BLaER1 treated with 17β-estradiol and CSF1 and Interleukin-3, amounts not matched to agents 10 nM and 100 nM (cell line): Measurements from ENCODE around the gene P4HB.

Experiments used
- H3K27ac ChIP-seq, 11 experiments: shearing (Covaris generic); formaldehyde crosslinking; 2 replicates each; pipeline ENCODE4 v1.8.1; 2022
- H3K27me3 ChIP-seq, 11 experiments: shearing (Covaris generic); formaldehyde crosslinking; 2 replicates each; pipeline ENCODE4 v1.8.1; 2022
- H3K36me3 ChIP-seq, 11 experiments: shearing (Covaris generic); formaldehyde crosslinking; 2 replicates each; pipeline ENCODE4 v1.8.1; 2022
- H3K4me1 ChIP-seq, 10 experiments: shearing (Covaris generic); formaldehyde crosslinking; 2 replicates each; pipeline ENCODE4 v1.8.1; 2022
- H3K4me2 ChIP-seq, 11 experiments: shearing (Covaris generic); formaldehyde crosslinking; 2 replicates each; pipeline ENCODE4 v1.8.1; 2022
- H3K4me3 ChIP-seq, 10 experiments: shearing (Covaris generic); formaldehyde crosslinking; 2 replicates each; pipeline ENCODE4 v1.8.1; 2022
- H3K9ac ChIP-seq, 11 experiments: shearing (Covaris generic); formaldehyde crosslinking; 2 replicates each; pipeline ENCODE4 v1.8.1; 2022
- H3K9me3 ChIP-seq, 11 experiments: shearing (Covaris generic); formaldehyde crosslinking; replicated peaks in 1 of 11; 2 replicates each; pipeline ENCODE4 v1.8.1; 2022
- H4K20me1 ChIP-seq, 11 experiments: shearing (Covaris generic); formaldehyde crosslinking; 2 replicates each; pipeline ENCODE4 v1.8.1; 2022
- Cebpa-rat ChIP-seq, 11 experiments: shearing (Covaris generic); IDR thresholded peaks; 2 replicates each; pipeline ENCODE4 v1.8.1; 2022

Gene P4HB

DNA sequence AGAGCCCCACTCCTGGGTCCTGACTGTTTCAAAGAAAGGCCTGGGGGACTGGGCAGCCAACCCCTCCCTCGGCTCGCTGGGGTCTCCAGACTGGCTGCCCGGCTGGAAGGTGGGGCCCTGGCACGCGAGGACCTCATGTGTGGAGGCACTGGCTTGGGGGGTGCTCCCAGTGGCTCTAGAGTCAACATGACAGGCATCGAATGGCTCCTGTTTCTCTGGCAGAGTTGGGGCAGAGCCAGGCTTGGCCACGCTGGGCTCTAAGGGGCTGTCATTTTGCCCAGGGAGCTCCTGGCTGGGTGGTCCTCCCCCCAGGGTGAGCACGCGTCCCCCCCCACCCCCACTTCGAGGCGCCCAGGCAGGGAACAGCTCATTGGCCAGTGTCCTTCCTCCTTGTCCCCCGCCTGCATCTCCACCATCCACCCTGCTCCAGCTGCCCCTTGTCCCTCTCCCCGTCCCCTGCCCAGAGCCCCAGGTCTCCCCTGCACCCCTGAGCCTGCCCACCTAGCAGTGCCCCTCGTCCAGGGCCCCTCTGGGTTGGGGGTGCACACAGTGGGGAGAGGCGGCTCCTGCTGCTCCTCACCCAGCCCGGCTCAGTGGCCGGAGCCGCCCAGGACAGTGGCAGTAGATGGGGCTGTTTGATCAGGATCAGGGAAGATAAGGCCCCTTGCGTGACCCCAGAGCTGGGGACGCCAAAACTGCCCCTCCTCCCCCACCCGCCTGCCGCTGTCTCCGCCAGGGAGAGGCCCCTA lies 53.7 kb downstream of the P4HB start:
- Histone ChIP-seq H3K9me3 (peaks cover 0 to under 1% (median 0%) of the 10 kb centered on the region in 11 experiments; a peak in 1 of 22 replicates), H4K20me1 (peaks cover 0 to 40% (median 0%) of the 10 kb centered on the region in 11 experiments; a peak in 10 of 22 replicates), H3K36me3 (no peaks in the 10 kb centered on the region), H3K4me1 (peaks cover 9 to 58% (median 46%) of the 10 kb centered on the region in 10 experiments; a peak in 18 of 20 replicates), H3K4me2 (peak overlapping the region in 9 of 11 experiments; percentile 6 to 84 (median 65); a peak in 13 of 22 replicates), H3K9ac (0 out of 22 replicates have a peak overlapping the region, but pooled peaks of 1 of the 11 experiments have one; percentile 12), H3K27me3 (peaks cover 58 to 83% (median 67%) of the 10 kb centered on the region in 11 experiments), H3K4me3 (no peak overlapping the region), H3K27ac (no peak overlapping the region)
- TF ChIP-seq Cebpa-rat (IDR thresholded peaks at IDR 0.05), result no peak

DNA sequence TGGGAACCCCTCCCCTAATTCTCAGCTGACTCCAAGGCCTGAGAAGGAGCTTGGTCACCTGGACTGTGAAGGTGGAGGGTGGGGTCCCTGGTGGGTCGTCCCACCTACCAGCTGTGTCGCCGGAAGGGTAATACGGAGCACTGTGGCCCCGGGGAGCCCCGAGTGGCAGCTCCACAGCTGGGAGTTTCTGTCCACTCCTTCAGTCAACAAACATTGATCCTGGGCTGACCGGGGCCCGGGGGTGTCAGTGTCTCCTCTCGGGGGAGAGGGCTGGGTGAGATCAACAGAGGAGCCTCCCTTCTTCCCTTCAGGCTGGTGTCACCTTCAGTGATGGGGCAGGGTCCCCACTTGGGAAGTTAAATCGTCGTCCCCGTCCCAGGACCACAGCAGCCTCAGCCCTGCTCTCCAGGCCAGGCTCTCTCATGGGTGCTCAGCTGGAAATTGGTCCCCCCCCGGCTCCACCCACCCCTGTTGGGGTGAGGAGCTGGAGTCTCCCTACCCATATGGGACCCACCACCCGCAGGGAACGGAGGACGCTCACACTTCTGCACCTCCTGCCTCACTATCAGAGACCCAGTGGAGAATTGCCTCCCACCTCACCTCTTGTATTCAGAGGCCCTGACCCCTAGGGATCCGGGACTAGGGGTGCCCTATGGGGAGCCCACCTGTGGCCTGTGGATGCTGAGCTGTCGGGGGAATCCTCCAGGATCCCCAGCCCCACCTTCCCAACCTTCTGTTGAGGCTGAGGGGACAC lies 54.5 kb downstream of the P4HB start:
- Histone ChIP-seq H4K20me1 (peaks cover 0 to 35% (median 0%) of the 10 kb centered on the region in 11 experiments; a peak in 10 of 22 replicates), H3K4me3 (no peak overlapping the region), H3K9ac (no peak overlapping the region), H3K36me3 (no peaks in the 10 kb centered on the region), H3K4me1 (peaks cover 9 to 50% (median 39%) of the 10 kb centered on the region in 10 experiments; a peak in 18 of 20 replicates), H3K27ac (no peak overlapping the region), H3K9me3 (peaks cover 0 to 8% (median 5%) of the 10 kb centered on the region in 11 experiments; a peak in 8 of 22 replicates), H3K27me3 (peaks cover 65 to 90% (median 74%) of the 10 kb centered on the region in 11 experiments), H3K4me2 (peak overlapping the region in 2 of 11 experiments; percentile 77 to 82; a peak in 2 of 22 replicates)
- TF ChIP-seq Cebpa-rat (IDR thresholded peaks at IDR 0.05), result no peak

DNA sequence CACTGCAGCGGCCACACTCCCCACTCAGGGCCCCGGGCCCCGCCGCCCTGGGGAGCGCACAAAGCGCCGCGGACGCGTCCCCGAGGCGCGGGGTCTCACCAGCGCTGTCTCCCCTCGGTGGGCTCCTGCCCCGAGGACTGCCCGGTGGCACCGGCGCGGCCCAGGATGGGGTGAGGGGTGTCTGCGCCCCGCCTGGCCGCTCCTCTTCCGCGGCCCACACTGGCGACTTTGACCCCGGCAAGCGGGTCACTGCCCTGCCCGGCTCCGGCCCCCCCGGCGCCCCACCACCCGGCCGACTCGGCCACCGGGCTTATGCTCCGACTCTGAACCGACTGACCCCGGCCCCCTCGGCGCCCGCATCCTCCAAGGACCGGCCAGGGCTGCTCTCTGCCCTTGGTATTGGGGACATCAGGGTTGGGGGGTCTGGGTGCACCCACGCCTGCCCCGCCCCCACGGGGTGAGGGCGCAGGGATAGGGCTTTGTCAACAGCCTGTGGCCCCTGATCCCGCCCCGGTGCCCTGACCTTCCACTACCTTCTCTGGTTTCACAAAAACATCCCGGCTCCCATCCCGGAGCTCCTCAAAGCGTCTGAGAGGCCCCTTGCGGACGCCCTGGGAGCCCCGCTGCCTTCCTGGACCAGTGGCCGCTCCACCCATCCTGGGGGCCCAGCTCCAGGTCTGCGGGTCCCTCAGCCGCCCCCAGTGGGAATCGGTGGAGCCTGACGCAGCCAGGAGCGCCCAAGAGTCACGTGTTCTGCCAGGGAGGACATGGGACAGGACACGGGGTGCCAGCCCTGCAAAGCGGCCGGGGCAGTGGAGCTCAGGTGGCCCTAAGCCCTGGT lies 55.6 kb downstream of the P4HB start:
- H3K36me3 ChIP-seq, result no peaks in the 10 kb centered on the region
- H3K27ac ChIP-seq, result no peak overlapping the region
- peaks cover 4 to 18% (median 10%) of the 10 kb centered on the region in 11 experiments; a peak in 21 of 22 replicates for H3K9me3 ChIP-seq
- no peak overlapping the region for H3K4me3 ChIP-seq
- TF ChIP-seq Cebpa-rat (IDR thresholded peaks at IDR 0.05), result no peak
- H4K20me1 ChIP-seq, result peaks cover 0 to 35% (median 0%) of the 10 kb centered on the region in 11 experiments; a peak in 10 of 22 replicates
- peaks cover 9 to 42% (median 38%) of the 10 kb centered on the region in 10 experiments; a peak in 18 of 20 replicates for H3K4me1 ChIP-seq
- H3K4me2 ChIP-seq, result no peak overlapping the region
- H3K9ac ChIP-seq, result no peak overlapping the region
- H3K27me3 ChIP-seq, result peaks cover 76 to 95% (median 85%) of the 10 kb centered on the region in 11 experiments

DNA sequence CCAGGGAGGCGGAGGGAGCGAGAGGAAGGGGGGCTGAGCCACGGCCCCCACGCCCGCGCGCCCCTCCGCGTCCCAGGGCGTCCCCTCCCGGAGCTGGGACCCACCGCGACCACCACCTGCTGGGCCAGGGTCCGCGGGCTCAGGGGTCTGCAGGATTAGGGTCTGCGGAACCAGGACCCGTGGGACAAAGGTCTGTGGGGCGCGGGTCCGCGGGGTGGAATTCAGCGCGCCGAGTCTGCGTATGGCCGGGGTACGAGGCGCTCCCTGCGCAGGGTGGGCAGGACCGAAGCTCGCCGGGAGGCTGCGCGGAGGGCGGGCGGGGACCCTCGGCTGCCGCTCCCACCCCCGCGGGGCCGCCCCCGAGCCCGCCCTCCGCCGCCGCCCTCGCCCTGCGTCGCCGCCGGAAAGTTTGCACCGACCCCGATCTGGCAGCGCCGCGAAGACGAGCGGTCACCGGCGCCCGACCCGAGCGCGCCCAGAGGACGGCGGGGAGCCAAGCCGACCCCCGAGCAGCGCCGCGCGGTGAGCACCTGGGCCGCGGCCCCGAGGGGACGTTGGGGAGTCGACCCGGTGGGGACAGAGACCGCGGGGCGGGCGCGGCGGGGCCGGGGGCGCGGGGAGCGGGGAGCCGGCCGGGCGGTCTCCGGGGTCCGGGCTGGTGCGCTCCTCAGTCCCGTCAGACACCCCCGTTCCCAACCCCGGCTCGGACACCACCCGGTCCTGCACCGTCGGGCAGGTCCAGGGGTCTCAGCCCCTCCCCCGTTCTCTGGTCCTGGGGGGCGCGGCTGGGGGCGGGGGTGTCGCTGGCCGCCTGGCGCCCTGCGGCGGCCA lies 56.4 kb downstream of the P4HB start, which contains the start of gene GCGR:
TSS of gene GCGR (plus strand) at position 423 of the 831 bp plus-strand sequence. CDS start 4,869 bp downstream, outside the sequence.
- Histone ChIP-seq H3K4me2 (peak within 1 kb of the TSS in 3 of 11 experiments; percentile 25 to 33 (median 28); a peak in 6 of 22 replicates), H3K27me3 (peaks cover 79 to 96% (median 90%) of the 10 kb centered on the region in 11 experiments), H3K4me3 (no peak within 1 kb of the TSS; a peak in 1 of 20 replicates), H3K9ac (no peak within 1 kb of the TSS), H3K27ac (no peak within 1 kb of the TSS), H4K20me1 (peaks cover 0 to 35% (median 0%) of the 10 kb centered on the region in 11 experiments; a peak in 10 of 22 replicates), H3K36me3 (no peaks in the 10 kb centered on the region), H3K9me3 (peaks cover 10 to 26% (median 17%) of the 10 kb centered on the region in 11 experiments; a peak in 21 of 22 replicates), H3K4me1 (peaks cover 9 to 35% (median 32%) of the 10 kb centered on the region in 10 experiments; a peak in 18 of 20 replicates)
- TF ChIP-seq Cebpa-rat (IDR thresholded peaks at IDR 0.05), result no peak

DNA sequence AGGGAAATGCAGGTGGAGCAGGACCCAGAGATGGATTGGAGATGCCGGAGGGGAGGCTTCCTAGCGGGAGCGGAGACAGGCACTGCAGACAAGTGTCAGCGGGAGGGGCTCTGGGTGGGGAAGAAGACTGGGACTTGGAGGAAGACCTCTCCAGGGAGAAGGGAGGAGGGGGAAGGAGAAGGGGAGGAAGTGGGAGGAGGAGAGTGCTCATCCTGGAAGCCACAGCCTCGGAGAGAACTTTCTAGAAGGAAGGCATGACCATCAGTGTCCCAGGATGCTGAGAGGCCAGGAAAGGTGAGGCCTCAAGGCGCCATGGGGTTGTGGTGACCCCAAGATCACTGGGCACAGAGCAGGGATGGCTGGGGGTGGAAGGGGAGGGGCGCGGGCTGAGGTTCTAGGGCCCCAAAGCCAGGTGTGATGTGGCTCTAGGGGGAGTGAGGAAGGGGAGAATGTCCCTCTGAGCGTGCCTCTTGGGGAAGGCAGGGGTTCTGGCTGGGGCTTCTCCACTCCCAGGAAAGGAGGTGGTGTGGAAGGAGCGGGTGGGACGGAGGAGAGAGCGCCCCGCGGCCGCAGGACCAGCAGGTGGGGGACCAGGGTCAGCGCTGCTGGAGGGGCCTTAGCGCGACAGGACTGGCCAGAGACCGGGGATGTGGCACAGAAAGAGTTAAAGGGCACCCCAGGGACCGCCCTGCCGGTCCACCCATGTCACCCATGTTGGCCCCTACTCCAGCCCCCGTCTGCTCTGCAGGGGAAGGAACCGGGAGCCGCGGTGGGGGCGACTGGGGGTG lies 57.3 kb downstream of the P4HB start:
- H3K27ac ChIP-seq, result no peak overlapping the region
- peaks cover 0 to 31% (median 0%) of the 10 kb centered on the region in 11 experiments; a peak in 10 of 22 replicates for H4K20me1 ChIP-seq
- no peak overlapping the region; a peak in 1 of 20 replicates for H3K4me3 ChIP-seq
- H3K4me2 ChIP-seq, result peak overlapping the region in 3 of 11 experiments; percentile 25 to 33 (median 28); a peak in 6 of 22 replicates
- no peaks in the 10 kb centered on the region for H3K36me3 ChIP-seq
- H3K9ac ChIP-seq, result no peak overlapping the region
- H3K9me3 ChIP-seq, result peaks cover 10 to 28% (median 17%) of the 10 kb centered on the region in 11 experiments; a peak in 21 of 22 replicates
- peaks cover 9 to 26% (median 23%) of the 10 kb centered on the region in 10 experiments; a peak in 18 of 20 replicates for H3K4me1 ChIP-seq
- TF ChIP-seq Cebpa-rat (IDR thresholded peaks at IDR 0.05), result no peak
- peaks cover 72 to 90% (median 85%) of the 10 kb centered on the region in 11 experiments for H3K27me3 ChIP-seq

DNA sequence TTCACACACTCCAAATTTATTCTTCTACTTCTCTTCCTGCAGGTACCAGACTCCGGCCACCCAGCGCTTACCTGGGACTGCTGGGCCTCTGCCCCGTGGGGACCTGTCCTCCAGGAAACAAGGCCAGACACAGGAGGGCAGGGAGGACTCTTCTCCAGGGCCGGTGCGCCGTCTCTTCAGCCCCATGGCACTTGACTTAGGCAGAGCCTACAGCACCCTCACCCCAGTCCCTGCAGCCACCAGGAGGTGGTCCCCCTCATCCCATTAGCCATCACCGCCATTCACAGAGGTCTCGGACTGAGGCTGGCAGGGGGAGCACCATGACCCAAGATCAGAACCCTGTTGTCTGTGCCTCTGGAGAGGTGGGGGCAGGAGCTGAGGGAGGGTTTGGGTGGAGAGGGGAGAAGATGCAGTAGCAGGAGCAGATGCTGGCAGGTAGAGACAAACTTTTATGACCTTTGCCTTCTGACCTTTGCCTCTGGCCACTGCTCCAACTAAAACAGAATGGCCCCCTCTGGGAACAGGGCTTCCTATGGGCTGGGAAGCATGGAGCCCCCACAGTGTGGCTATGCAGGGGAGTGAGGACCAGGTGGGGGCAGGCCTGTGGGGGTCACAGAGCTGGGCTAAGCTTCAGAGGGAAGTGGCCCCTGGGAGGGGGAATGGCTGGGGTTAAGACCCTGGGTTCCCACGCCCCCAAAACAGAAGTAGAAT lies 58.1 kb downstream of the P4HB start:
- peaks cover 4 to 17% (median 14%) of the 10 kb centered on the region in 10 experiments; a peak in 17 of 20 replicates for H3K4me1 ChIP-seq
- H3K36me3 ChIP-seq, result no peaks in the 10 kb centered on the region
- no peak overlapping the region for H3K27ac ChIP-seq
- peaks cover 64 to 81% (median 80%) of the 10 kb centered on the region in 11 experiments for H3K27me3 ChIP-seq
- H3K9ac ChIP-seq, result no peak overlapping the region
- H3K4me3 ChIP-seq, result no peak overlapping the region
- H3K9me3 ChIP-seq, result peaks cover 10 to 30% (median 17%) of the 10 kb centered on the region in 11 experiments; a peak in 21 of 22 replicates
- TF ChIP-seq Cebpa-rat (IDR thresholded peaks at IDR 0.05), result no peak
- H3K4me2 ChIP-seq, result no peak overlapping the region
- peaks cover 0 to 27% (median 0%) of the 10 kb centered on the region in 11 experiments; a peak in 9 of 22 replicates for H4K20me1 ChIP-seq
